Liver (tissue), 9 donors: ENCODE measurements around the gene QDPR. TPM values are rescaled to one million over a fixed set of nuclear protein-coding genes. Genes with fewer than 3 reads are reported as not detected.

ENCODE experiments used
- DNase-seq: peaks from one replicate; pipeline ENCODE4 v3.0.0-alpha.2; 2017; ENCODE audit warnings: low spot score
- H3K27ac ChIP-seq, 2 donors: one replicate each; pipeline ENCODE4 v1.7.0; 2013; ENCODE audit warnings: inconsistent platforms in 2 of 2, low read length in 2 of 2, control low read depth in 1 of 2, low read depth in 1 of 2, mild to moderate bottlenecking in 1 of 2
- H3K27me3 ChIP-seq, 4 donors: one replicate each; pipeline versions ENCODE4 v1.6.1 to v1.7.0; 2013; ENCODE audit warnings: low read length in 3 of 4, inconsistent platforms in 1 of 4, mild to moderate bottlenecking in 1 of 4, moderate library complexity in 1 of 4; ENCODE audit not compliant: control insufficient read depth in 4 of 4, insufficient read depth in 4 of 4
- H3K36me3 ChIP-seq, 4 donors: one replicate each; pipeline versions ENCODE4 v1.6.1 to v1.7.0; 2013; ENCODE audit warnings: low read length in 3 of 4, mild to moderate bottlenecking in 3 of 4, low read depth in 1 of 4, moderate library complexity in 1 of 4; ENCODE audit not compliant: control insufficient read depth in 4 of 4, insufficient read depth in 3 of 4
- H3K4me1 ChIP-seq, 4 donors: one replicate each; pipeline versions ENCODE4 v1.6.1 to v1.7.0; 2013; ENCODE audit warnings: low read length in 3 of 4, mild to moderate bottlenecking in 3 of 4, moderate library complexity in 1 of 4; ENCODE audit not compliant: control insufficient read depth in 4 of 4, insufficient read depth in 4 of 4
- H3K4me3 ChIP-seq, 3 donors: one replicate each; pipeline versions ENCODE4 v1.6.1 to v1.7.0; 2013; ENCODE audit warnings: low read length in 3 of 3, control low read depth in 1 of 3, low read depth in 1 of 3, mild to moderate bottlenecking in 1 of 3
- H3K9ac ChIP-seq, 2 donors: one replicate each; pipeline ENCODE4 v1.7.0; 2013; ENCODE audit warnings: low read length in 2 of 2, mild to moderate bottlenecking in 2 of 2, moderate library complexity in 2 of 2, control low read depth in 1 of 2, low read depth in 1 of 2
- H3K9me3 ChIP-seq, 4 donors: one replicate each; pipeline versions ENCODE4 v1.6.1 to v1.7.0; 2013; ENCODE audit warnings: low read length in 3 of 4; ENCODE audit not compliant: control insufficient read depth in 4 of 4
- EGR1 ChIP-seq, 2 donors: IDR thresholded peaks; 2 replicates each; pipeline ENCODE4 v1.6.1; 2016 to 2018; ENCODE audit warnings: antibody characterized with exemption in 2 of 2, low read depth in 2 of 2
- FOXA1 ChIP-seq: IDR thresholded peaks from 2 replicates; pipeline ENCODE4 v1.6.1; 2016; ENCODE audit warnings: antibody characterized with exemption
- GABPA ChIP-seq, 2 donors: IDR thresholded peaks in 1 of 2; conservative IDR thresholded peaks in 1 of 2; 2 replicates each; pipeline ENCODE4 v1.6.1; 2016; ENCODE audit warnings: antibody characterized with exemption in 2 of 2, mild to moderate bottlenecking in 1 of 2, moderate library complexity in 1 of 2
- HNF4A ChIP-seq, 2 donors: conservative IDR thresholded peaks; 2 replicates each; pipeline ENCODE4 v1.6.1; 2016; ENCODE audit warnings: antibody characterized with exemption in 2 of 2, mild to moderate bottlenecking in 2 of 2
- HNF4G ChIP-seq: IDR thresholded peaks from 2 replicates; pipeline ENCODE4 v1.6.1; 2016; ENCODE audit warnings: antibody characterized with exemption
- JUND ChIP-seq, 2 donors: IDR thresholded peaks; 2 replicates each; pipeline ENCODE4 v1.6.1; 2016; ENCODE audit warnings: antibody characterized with exemption in 2 of 2
- NR2F2 ChIP-seq: IDR thresholded peaks from 2 replicates; pipeline ENCODE4 v1.6.1; 2016; ENCODE audit warnings: antibody characterized with exemption
- RAD21 ChIP-seq, 2 donors: IDR thresholded peaks; 2 replicates each; pipeline ENCODE4 v1.6.1; 2016; ENCODE audit warnings: antibody characterized with exemption in 2 of 2, mild to moderate bottlenecking in 2 of 2
- YY1 ChIP-seq: IDR thresholded peaks from 2 replicates; pipeline ENCODE4 v1.6.1; 2016; ENCODE audit warnings: antibody characterized with exemption, mild to moderate bottlenecking
- WGBS: extraction: QIAGEN DNeasy Blood & Tissue Kit; methylation state at CpG from one replicate; pipeline ENCODE4 v1.1.7; 2013; 5-methylcytosine and 5-hydroxymethylcytosine counted together
- polyA plus RNA-seq, 2 donors: library from polyadenylated mRNA; stranded (reverse) in 1 of 2; unstranded in 1 of 2; fragments of 200-250 nt in 1 of 2; fragments of >200 nt in 1 of 2; fragmentation: Nextera tagmentation in 1 of 2; extraction: Ambion mirVana in 1 of 2; gene quantifications; one replicate each; pipeline versions ENCODE4 v1.2.1 to v1.2.3, GENCODE V29; 2013 to 2015
- total RNA-seq, 2 donors: library from RNA; depleted of rRNA; stranded (reverse); fragments of >200 nt; gene quantifications; one replicate each; pipeline ENCODE4 v1.2.3, GENCODE V29; 2014
- TF ChIP-seq, protein P1 (sequence below): fragments of 150-350 bp; IDR thresholded peaks from 2 replicates; pipeline ENCODE4 v1.5.1; 2017; ENCODE audit warnings: improper control_type of control experiment, low read depth, low read length; ENCODE audit not compliant: missing input control
- TF ChIP-seq, protein P2 (sequence below): IDR thresholded peaks from 2 replicates; pipeline ENCODE4 v1.6.1; 2016; ENCODE audit warnings: antibody characterized with exemption
- TF ChIP-seq, protein P3 (sequence below): IDR thresholded peaks from 2 replicates; pipeline ENCODE4 v1.6.1; 2016; ENCODE audit warnings: antibody characterized with exemption
- TF ChIP-seq, protein P4 (sequence below): IDR thresholded peaks from 2 replicates; pipeline ENCODE4 v1.6.1; 2016; ENCODE audit warnings: antibody characterized with exemption, mild to moderate bottlenecking
- donor health status: healthy.
- donor health status: healthy.
- donor health status: healthy.
- donor health status: healthy.
- donor health status: healthy.

Gene QDPR
- total and polyA plus RNA-seq, 4 donors = 38.0 to 137 (median 104) TPM

DNA sequence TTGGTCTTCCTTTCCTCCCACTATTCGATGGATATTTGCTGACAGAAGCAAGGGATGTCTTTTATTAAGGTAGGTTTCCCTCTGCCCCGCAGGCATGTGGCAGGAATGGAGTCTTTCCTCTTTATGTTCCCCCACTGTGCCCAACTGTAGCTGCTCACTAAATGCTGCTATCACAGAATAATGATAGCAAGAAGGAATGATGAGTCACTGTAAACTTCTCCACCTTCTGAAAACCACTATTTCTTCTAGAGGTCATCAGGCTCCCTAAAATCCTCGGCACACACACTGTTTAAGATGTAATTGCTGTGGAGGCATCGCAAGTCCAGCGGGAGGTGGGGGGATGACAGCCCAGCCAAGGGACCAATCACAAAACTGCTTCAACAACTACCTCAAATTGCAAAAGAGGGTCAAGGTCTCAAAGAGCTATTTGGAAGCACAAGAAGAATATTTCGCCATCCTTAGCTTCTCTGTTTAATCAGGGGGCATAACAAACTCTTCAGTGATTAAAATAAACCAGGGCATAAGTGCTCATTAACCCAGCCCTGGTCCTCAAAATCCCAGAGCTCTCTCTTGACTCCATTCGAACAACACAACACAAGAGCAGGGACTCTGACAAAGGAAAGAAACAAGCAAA is 13.9 kb downstream of the QDPR start (continued):
- TF ChIP-seq HNF4A (conservative IDR thresholded peaks at IDR 0.05) = peak; percentile 90 to 92
- TF ChIP-seq, protein P1, sequence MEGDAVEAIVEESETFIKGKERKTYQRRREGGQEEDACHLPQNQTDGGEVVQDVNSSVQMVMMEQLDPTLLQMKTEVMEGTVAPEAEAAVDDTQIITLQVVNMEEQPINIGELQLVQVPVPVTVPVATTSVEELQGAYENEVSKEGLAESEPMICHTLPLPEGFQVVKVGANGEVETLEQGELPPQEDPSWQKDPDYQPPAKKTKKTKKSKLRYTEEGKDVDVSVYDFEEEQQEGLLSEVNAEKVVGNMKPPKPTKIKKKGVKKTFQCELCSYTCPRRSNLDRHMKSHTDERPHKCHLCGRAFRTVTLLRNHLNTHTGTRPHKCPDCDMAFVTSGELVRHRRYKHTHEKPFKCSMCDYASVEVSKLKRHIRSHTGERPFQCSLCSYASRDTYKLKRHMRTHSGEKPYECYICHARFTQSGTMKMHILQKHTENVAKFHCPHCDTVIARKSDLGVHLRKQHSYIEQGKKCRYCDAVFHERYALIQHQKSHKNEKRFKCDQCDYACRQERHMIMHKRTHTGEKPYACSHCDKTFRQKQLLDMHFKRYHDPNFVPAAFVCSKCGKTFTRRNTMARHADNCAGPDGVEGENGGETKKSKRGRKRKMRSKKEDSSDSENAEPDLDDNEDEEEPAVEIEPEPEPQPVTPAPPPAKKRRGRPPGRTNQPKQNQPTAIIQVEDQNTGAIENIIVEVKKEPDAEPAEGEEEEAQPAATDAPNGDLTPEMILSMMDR = no peak
- TF ChIP-seq FOXA1 = peak; percentile 52
- no peak for TF ChIP-seq EGR1 (IDR thresholded peaks at IDR 0.05; ENCODE audit: low read depth in 2 of 2)
- TF ChIP-seq RAD21 (IDR thresholded peaks at IDR 0.05) = peak; percentile 15 to 44
- TF ChIP-seq NR2F2 = no peak
- TF ChIP-seq GABPA (IDR thresholded peaks at IDR 0.05 in 1 of 2, conservative IDR thresholded peaks at IDR 0.05 in 1 of 2) = peak in 1 of 2 donors; percentile 11
- TF ChIP-seq HNF4G = peak; percentile 83
- TF ChIP-seq, protein P2, sequence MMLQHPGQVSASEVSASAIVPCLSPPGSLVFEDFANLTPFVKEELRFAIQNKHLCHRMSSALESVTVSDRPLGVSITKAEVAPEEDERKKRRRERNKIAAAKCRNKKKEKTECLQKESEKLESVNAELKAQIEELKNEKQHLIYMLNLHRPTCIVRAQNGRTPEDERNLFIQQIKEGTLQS = peak; percentile 46

DNA sequence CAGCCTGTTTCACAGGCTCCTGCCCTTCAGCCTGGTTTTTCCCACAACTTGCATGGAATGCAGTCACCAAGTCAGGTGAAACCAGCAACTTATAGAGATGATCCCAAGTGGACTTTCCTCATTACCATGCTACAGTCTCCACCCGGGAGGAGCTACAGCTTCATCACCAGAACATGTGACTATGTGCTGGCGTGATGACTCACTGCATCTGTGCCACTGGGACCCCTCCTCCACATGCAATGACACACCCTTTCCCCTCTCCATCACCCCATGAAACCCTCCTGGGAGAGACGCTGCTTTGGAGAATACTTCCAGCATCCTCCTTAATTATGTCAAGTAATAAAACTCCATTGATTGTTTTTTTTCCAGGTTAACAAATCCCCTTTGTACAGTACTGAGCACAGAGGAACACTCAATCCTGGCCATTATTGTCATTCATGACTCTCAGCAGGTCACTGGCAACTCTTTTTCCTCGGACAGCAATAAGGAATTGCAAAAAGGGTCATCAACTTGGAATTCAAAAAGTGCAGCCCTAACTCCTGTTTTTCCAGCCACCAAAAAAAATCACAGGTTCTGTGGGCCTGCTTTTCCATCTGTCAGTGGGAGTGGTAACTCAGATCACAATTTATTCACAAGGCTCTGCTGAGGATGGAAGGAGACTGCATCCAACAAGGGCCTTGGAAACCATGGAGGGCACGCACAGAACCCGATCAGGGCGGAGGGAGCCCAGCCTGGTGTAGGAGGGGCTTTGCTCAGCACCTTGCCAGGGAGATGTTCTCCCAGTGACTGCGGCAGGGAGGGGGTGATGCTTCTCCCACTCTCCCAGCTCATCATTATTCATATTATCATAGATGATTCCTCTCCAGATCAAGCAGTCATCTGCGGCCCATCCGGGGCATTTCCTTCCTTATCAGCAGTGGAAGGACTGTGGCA is 17.4 kb downstream of the QDPR start:
- Histone ChIP-seq H3K27me3 (no peaks in the 10 kb centered on the region), H3K36me3 (peaks cover 6 to 15% (median 12%) of the 10 kb centered on the region in 4 donors), H3K9me3 (no peaks in the 10 kb centered on the region), H3K4me1 (peaks cover 26 to 54% (median 44%) of the 10 kb centered on the region in 4 donors), H3K4me3 (no peak overlapping the region), H3K9ac (no peak overlapping the region), H3K27ac (no peak overlapping the region)
- no peak for DNase-seq
- TF ChIP-seq HNF4G (no peak), NR2F2 (no peak), YY1 (no peak), RAD21 (IDR thresholded peaks at IDR 0.05) (no peak), JUND (IDR thresholded peaks at IDR 0.05) (no peak)
- TF ChIP-seq, protein P2 = no peak
- TF ChIP-seq, protein P3, sequence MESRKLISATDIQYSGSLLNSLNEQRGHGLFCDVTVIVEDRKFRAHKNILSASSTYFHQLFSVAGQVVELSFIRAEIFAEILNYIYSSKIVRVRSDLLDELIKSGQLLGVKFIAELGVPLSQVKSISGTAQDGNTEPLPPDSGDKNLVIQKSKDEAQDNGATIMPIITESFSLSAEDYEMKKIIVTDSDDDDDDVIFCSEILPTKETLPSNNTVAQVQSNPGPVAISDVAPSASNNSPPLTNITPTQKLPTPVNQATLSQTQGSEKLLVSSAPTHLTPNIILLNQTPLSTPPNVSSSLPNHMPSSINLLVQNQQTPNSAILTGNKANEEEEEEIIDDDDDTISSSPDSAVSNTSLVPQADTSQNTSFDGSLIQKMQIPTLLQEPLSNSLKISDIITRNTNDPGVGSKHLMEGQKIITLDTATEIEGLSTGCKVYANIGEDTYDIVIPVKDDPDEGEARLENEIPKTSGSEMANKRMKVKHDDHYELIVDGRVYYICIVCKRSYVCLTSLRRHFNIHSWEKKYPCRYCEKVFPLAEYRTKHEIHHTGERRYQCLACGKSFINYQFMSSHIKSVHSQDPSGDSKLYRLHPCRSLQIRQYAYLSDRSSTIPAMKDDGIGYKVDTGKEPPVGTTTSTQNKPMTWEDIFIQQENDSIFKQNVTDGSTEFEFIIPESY = no peak
- TF ChIP-seq, protein P4, sequence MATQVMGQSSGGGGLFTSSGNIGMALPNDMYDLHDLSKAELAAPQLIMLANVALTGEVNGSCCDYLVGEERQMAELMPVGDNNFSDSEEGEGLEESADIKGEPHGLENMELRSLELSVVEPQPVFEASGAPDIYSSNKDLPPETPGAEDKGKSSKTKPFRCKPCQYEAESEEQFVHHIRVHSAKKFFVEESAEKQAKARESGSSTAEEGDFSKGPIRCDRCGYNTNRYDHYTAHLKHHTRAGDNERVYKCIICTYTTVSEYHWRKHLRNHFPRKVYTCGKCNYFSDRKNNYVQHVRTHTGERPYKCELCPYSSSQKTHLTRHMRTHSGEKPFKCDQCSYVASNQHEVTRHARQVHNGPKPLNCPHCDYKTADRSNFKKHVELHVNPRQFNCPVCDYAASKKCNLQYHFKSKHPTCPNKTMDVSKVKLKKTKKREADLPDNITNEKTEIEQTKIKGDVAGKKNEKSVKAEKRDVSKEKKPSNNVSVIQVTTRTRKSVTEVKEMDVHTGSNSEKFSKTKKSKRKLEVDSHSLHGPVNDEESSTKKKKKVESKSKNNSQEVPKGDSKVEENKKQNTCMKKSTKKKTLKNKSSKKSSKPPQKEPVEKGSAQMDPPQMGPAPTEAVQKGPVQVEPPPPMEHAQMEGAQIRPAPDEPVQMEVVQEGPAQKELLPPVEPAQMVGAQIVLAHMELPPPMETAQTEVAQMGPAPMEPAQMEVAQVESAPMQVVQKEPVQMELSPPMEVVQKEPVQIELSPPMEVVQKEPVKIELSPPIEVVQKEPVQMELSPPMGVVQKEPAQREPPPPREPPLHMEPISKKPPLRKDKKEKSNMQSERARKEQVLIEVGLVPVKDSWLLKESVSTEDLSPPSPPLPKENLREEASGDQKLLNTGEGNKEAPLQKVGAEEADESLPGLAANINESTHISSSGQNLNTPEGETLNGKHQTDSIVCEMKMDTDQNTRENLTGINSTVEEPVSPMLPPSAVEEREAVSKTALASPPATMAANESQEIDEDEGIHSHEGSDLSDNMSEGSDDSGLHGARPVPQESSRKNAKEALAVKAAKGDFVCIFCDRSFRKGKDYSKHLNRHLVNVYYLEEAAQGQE = no peak
- WGBS = 91% methylated on average over 10 of the region's 10 CpGs
